HG03354 (cell line): ENCODE data around the gene DENND2C.

ENCODE experiments used
- ATAC-seq: cut with Tn5 transposase; IDR thresholded peaks from one replicate; pipeline ENCODE4 v1.9.1; 2021; ENCODE audit warnings: mild to moderate bottlenecking; ENCODE audit not compliant: unreplicated experiment, poor library complexity, severe bottlenecking

The DENND2C gene, protein sequence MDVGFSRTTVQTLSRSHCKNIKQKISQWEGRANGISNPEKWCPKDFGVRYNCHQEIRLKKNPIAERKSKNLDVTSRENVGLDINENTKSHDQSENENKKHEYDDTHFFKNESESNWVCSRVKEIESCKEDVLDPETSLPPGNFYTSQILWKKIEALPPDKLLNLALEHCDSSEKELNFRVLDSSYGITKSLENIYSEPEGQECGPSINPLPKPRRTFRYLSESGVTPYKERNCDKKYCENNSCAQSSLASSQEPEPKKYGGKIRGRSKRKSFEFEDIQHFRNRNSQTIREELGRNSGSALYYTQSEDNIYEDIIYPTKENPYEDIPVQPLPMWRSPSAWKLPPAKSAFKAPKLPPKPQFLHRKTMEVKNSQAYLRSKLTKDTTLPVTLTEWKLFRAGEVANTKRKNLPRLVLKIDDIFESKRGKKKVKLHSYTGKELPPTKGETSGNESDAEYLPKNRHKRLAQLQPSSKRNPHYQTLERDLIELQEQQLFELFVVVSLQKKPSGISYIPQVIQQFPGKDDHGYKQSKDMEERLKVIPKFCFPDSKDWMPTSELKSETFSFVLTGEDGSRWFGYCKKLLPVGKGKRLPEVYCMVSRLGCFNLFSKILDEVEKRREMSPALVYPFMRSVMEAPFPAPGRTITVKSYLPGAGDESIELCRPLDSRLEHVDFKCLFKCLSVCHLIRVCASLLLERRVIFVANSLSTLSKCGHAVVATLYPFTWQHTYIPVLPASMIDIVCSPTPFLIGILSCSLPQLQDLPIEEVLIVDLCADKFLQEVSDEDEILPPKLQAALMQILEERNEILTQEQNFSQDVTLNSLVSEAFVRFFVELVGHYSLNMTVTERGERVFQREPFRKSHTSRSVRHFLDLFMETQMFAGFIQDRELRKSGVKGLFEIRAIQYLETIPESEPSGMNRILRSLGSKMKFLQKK

DNA sequence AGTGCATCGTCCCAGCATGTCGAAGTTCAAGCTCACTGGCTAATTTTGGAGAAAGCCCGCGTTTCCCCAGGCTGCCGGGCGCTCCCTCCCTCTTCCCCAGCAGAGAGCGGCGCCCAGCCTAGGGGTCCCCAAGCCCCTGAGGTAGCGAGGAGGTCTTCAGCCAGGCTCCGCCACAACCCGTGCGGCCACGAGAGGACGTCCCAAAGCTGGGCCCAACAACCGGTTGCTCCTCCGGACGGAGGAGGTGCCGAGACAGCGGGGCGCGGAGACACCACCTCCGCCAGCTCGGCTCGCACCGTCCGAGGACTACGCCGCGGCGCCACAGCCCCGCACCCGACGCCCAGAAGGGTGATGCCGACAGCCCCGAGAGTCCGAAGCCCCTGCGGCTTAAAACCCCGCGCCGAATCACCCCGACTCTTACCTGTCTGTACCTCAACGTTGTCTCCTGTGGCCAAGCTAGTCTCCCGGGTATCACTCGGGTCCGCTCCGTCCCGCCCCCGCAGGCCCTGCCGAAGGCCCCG is at the start of gene DENND2C:
Gene DENND2C (minus strand): TSS at position 488 of the 521 bp plus-strand sequence. CDS start 44,065 bp downstream, outside the sequence.
- peak; percentile 73 for ATAC-seq

DNA sequence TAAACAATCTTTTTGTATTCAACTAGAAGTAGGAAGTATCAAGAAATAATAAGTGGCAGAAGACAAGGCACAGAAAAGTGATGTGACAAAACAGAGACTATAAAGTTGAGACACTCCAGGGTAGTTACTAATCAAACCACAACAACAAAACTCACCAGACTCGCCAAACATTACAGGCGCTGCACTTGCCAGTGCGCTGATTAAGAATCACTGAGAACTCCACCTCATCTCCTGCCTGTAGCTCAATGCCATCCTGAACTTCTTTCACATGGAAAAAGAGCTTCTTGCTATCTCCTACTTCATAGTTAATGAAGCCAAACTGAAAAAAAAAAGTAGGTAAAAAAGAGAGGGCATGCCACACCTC is 49.6 kb upstream of the DENND2C start:
- ATAC-seq = no peak

DNA sequence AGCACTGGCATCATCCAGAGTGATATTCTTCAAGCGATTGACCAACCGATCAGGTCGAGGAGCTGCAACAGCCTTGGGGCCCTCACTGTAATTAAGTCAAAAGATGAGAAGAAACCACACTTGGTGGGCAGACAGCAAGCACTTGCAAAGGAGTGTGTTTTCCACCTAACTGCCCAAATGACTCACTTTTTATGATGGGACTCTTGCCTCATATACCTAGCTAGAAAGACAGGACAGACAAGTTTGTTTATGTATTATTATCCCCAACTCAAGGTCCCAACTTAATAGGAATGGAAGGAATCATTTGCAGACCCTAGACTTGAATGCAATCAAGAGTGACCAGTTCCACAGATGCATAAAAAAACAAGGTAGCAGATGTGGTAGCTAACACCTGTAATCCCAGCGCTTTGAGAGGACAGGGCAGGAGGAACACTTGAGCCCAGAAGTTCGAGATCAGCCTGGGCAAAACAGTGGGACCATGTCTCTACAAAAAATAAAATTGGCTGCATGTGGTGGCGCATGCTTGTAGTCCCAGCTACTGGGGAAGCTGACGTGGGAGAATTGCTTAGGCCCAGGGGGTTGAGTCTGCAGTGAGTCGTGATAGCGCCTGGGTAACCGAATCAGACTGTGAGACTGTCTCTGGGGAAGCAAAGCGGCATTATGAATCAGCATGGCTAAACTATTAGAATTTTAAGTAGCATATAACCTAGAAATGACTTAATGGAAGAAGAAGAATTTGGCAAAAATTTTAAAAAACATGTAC is 49.0 kb upstream of the DENND2C start:
- no peak for ATAC-seq

DNA sequence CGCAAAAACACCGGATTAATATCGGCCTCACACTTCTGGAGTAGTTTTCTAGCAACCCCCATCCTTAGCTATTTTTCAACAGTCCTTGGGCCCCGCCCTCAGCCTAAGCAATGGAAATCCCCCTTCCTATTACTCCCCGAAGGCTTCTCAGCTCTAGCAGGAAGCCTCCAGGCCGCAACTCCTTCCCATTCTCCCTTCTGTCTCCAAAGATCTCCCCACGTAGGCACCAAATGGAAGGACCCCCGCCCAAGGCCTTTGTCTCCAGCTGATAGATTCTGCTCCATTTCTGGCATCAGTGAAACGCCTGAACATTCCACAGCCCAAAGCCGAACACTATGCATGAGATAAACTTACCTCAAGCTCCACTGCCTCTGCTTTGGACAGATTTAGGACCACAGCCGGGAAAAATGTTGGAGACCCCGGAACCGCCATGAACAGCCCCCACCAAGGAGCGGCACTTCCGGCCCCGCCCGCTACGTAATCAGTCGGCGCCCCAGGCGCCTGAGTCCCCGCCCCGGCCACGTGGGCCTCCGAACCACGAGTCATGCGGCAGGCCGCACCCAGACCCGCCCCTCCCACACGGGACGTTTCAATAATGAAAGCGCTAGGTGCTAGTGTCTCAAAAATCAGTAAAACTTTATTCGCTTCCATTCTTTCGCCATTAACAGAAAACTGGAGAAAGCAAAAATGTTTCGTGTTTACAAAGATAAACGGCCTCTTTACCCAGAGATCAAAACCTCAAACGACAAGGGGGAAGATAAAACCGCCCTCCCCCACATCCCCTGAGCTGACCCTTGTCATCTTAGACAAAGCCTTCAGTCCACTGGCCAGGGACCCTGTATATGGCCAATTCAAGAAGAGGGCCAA is 46.7 kb upstream of the DENND2C start, which contains the start of gene NRAS:
Gene NRAS (minus strand): TSS at position 468 of the 867 bp plus-strand sequence. CDS start 611 bp downstream, outside the sequence.
- peak; percentile 95 for ATAC-seq

DNA sequence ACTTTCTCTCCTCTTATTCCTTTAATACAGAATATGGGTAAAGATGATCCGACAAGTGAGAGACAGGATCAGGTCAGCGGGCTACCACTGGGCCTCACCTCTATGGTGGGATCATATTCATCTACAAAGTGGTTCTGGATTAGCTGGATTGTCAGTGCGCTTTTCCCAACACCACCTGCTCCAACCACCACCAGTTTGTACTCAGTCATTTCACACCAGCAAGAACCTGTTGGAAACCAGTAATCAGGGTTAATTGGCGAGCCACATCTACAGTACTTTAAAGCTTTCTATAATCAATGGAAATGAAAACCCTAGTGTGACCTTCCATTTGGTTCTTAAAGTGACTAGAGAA is 46.1 kb upstream of the DENND2C start:
- ATAC-seq = peak; percentile 2

DNA sequence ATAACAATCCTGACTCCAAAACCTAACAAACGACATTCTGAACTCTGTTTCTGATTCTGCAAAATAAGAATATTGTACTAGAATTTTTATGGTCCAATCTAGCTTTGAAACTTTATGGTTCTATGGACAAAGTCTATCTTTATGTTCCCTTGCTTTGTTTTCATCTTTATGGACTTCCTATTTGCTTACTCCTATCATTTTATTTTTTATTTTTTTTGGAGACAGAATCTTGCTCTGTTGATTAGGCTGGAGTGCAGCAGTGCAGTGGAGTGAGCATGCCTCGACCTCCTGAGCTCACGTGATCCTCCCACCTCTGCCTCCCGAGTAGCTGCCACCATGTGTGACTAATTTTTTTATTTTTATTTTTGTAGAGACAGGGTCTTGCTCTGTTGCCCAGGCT is 43.1 kb upstream of the DENND2C start:
- no peak for ATAC-seq

DNA sequence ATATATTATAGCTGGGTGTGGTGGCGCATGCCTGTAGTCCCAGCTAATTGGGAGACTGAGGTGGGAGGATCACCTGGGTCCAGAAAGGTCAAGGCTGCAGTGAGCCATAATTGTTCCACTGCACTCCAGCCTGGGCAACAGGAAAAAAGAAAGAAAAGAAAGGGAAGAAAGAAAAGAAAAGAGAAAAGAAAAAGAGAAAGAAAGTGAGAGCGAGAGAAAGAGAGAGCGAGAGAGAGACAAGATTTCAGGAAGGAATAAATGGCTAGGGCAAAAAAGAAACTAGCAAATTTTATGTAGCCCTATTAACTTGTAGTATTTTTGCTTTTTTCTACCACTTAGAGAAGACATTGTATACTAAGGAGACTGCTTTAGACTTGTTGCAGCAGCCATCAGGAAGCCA is 40.5 kb upstream of the DENND2C start:
- ATAC-seq = no peak

DNA sequence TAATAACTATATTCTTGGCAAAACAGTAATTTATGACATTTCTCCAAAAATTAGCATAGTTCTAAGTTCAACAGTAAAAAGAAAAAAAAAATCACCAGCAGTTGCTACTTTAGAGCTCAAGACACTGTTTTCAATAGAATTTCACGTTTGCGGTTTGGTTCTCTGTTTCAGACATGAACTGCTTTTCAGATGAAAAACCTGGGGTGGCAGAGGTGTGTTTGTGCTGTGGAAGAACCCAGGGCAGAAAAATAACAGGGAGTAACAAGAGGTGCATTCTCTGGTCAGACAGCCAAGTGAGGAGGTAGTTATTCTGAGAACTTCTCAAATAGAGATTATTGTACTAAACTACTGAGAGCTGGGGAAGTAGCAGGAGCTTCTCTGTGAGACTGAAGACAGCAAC is 37.8 kb upstream of the DENND2C start:
- no peak for ATAC-seq

DNA sequence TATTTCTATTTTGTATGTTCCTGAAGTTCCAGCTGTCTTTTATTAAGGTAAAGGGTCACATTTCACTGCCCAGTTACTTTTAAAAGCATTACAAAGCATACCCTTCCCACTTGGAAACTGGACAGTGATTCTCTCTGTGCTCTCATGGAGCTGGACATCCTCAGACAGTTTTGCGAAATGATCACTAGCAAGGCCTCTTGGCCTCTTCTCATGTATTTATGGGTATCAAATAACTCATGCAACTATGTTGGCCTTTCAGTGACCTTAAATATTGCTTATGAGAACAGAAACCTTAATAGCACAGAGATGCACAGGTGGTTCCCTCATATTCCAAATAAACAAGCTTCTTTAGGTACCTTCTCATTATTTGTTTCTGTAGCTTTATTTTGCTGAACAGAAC is 33.4 kb upstream of the DENND2C start:
- ATAC-seq = no peak

DNA sequence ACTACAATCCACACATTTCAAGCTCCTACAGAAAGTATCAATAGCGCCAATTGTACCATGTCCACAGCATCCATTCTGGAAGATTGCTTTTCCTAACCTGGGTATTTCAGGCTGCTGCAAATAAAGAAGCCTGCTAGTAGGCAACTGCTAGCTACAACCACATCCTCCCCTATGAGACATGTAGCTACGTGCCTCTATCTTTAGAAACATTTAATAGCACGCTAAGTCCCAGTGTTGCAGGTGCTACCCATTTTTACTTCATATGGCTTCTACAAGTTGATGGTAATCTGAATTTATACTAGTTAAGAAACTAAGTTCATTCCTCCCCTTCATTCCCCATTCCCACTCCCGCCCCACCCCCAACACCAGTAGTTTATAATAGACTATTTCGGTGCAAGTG is 32.9 kb upstream of the DENND2C start:
- ATAC-seq = peak; percentile 52

DNA sequence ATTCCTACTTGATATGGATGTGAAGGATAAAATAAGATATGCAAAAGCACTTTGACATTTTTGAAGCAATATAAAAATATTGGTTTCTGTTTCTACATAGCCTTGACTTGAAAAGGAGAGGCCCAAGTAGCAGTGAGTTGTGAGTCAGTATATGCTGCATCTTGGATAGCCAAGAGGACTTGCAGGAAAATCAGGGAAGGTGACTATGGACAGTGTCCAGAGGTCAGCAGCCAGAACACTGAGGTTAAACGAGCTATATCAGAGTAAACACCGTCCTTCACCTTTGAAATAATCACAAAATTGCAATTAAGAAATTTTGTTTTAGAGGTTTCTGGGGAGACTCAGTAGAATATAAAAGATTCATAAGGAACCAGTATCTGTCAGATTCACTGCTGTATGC is 32.1 kb upstream of the DENND2C start:
- ATAC-seq = no peak

DNA sequence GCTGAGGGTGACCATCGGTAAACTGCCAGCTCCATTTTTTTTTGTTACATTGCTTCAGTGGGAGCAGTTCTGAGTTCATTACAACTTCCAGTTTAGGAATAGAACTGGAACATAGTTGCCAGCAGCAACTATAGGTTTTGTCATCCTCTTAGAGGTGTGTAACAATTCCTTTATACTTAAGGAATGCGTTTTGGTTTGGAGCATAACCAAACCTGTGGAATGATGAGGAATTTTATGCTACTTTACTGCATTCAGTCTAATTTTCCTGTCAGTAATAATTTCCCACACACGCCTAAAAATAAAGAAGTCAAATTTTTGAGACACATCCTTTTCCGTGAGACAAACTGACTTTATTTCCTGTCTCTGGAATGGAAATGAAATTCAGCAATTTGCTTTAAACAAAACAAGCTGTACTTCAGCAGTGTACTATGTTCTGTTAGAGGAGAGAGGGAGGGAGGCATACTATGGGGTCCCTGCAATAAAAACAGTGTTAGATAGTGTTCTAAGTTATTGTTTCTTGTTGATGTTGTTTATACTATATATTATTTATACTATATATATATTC is 30.3 kb upstream of the DENND2C start:
- ATAC-seq = no peak

DNA sequence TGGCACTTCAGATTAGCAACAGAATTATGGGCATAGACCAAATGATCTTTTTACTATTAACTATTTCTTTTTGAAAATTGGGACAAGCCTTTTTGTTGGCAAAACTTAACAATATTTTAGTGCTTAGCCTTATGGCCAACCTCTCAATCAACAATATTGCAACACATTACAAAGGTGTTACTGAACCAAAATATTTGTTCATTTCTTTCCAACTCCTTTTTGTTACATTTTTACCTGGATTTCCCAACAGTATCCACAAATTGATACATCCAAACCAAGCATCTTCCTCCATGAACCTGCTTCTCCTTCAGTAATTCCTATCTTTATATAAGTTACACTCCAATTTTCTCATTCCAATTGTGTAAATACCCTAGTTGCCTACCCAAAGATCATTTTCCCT is 27.0 kb upstream of the DENND2C start:
- no peak for ATAC-seq

DNA sequence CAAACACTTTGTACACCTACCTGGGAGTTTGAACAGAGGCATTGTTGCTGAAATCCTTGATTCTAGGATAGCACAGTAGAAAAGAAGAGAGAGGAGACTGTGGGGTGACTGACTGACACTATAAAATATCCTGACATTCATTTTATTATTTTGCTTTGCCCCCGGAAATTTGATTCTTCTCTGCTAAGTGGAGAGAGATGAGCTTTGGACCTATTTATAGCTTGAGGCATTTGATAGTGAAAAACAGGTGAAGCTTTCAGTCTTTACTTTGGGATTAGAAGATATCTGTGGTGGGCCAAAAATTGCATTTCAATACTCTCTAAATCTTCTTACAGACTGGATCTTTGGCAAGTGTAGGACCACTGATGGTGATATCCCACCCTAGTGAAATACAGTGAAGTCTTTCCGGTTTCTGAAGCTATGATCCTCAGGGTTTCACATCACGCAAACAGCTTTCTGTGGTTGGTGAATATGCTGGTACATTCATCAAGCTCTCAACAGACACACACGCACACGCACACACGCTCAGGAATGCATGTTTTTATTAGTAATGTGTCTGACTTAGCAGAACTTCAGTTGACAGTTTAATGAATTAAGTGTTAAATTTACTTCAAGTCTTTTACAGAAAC is 25.7 kb upstream of the DENND2C start, which contains the start of gene AMPD1:
Gene AMPD1 (minus strand): TSS at position 117 of the 629 bp plus-strand sequence. CDS start 75 bp downstream, at position 42.
- ATAC-seq = no peak

DNA sequence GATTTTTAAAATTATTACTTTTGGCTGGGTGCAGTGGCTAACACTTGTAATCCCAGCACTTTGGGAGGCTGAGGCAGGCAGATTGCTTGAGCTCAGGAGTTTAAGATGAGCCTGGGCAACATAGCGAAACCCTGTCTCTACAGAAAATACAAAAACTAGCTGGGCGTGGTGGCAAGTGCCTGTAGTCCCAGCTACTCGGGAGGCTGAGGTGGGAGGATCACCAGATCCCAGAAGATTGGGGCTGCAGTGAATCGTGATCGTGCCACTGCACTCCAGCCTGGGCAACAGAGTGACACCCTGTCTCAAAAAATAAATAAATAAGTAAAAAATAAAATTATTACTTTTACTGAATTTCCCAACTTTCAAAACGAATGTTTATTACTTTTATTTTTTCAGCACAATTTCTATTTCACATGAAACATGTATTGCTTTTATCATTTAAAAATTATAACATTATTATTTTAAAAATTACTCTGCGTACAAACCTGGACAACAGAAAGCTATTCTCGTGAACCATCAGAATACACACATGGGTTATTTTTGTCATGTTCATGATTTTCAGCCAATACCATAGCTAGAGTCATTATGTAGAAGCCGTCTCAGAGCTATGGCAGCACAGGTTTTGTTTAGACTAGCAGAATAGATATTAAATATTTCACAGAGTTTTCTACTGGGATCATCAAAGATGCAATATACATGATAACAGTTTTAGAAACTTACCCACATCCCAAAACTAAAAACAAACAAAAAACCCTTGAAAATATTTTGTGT is 24.9 kb upstream of the DENND2C start:
- ATAC-seq = no peak

DNA sequence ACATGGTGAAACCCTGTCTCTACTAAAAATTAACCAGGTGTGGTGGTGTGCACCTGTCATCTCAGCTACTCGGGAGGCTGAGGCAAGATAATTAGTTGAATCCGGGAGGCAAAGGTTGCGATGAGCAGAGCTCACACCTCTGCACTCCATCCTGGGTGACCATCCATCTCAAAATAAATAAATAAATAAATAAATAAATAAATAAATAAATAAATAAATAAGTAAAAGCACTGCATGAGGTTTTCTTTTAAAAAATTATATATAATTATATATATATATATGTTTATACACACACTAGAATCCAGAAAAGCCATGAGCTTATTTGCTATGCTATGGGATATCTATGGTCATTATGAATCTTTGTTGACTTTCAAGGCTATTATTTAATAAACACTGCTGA is 23.1 kb upstream of the DENND2C start:
- no peak for ATAC-seq

DNA sequence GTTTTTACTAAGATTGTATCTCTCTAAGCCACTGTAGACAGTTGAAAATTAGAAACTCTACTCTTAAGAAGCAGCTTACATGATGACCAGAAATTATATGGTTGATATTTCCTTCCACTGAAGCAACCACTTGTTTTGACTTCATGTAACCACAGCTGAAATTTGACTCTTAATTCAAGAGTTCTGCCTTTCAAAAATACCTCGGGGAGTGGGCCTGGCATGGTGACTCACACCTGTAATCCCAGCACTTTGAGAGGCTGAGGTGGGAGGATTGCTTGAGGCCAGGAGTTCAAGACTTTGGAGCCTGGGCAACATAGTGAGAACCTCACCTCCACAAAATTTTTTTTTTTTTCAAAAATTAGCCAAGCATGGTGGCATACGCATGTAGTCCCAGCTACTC is 21.2 kb upstream of the DENND2C start:
- ATAC-seq = no peak
